Activated CD4-positive, alpha-beta T cell treated with anti-CD3 and anti-CD28 coated beads, Interleukin-2, amount 10 ng/mL, durations not matched to agents 7 days and 5 days (primary cell): ENCODE measurements around the gene SEC31A. TPM values are rescaled to one million over a fixed set of nuclear protein-coding genes. Genes with fewer than 3 reads are reported as not detected.
A peak's percentile ranks its signal among the peaks of the same experiment; 100 is the strongest.
"Not testable (repeated sequence)": the region's sequence is repeated elsewhere in the genome, so short reads cannot be mapped to it uniquely, and the experiment has no call there.

Experiments used
- CTCF ChIA-PET: fragments of 350-600 bp; sonication (Branson Sonifier 250); formaldehyde crosslinking; loops from one replicate; lab custom pipeline; 2021; ENCODE audit warnings: antibody characterized with exemption; lab: Charles Lee
- POLR2A ChIA-PET: fragments of 350-600 bp; sonication (Branson Sonifier 250); formaldehyde crosslinking; loops from one replicate; lab custom pipeline; 2021; ENCODE audit warnings: antibody characterized with exemption; lab: Charles Lee
- DNase-seq: peaks from one replicate; pipeline ENCODE4 v3.0.0-alpha.2; 2020
- H3K27ac Mint-ChIP-seq: one replicate; pipeline ENCODE4 v1.8.0; 2021; ENCODE audit warnings: mild to moderate bottlenecking, moderate library complexity, mixed read lengths
- H3K27me3 Mint-ChIP-seq: one replicate; pipeline ENCODE4 v1.8.0; 2021; ENCODE audit warnings: mixed read lengths
- H3K36me3 Mint-ChIP-seq: one replicate; pipeline ENCODE4 v1.8.0; 2021; ENCODE audit warnings: low read depth, mixed read lengths
- H3K4me1 Mint-ChIP-seq: one replicate; pipeline ENCODE4 v1.8.0; 2021; ENCODE audit warnings: mixed read lengths
- H3K4me3 Mint-ChIP-seq: one replicate; pipeline ENCODE4 v1.8.0; 2021; ENCODE audit warnings: mild to moderate bottlenecking, moderate library complexity, mixed read lengths
- H3K9me3 Mint-ChIP-seq: one replicate; pipeline ENCODE4 v1.8.0; 2021; ENCODE audit warnings: mixed read lengths
- total RNA-seq, 2 experiments: library from RNA; stranded (reverse); gene quantifications; one replicate each; pipeline ENCODE4 v1.2.3, GENCODE V29; 2021

Gene SEC31A
- total RNA-seq, 2 experiments from 2014 or later, result 131 to 154 TPM

DNA sequence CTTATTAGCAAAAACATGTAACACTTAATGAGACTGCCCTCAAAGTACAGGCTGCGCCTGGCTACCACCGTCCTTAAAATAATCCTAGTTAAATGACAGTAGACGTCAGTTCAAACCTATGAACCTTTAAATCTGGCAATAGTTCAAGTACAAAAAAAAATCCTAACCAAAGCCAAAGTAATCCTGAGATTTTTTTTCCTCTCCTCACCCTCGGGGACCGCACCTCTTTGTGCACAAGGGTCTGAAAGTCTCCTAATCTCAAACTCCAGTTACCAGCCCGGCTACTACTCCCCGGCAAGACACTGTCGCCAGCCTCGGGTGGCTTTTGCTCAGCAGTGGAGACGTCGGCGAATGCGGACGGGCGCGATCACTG, 439 bp downstream of the SEC31A start:
- peak overlapping the region; percentile 98 for H3K27ac Mint-ChIP-seq
- POLR2A ChIA-PET, result no interaction called here
- DNase-seq, result no peak
- CTCF ChIA-PET, result interaction anchor here (0.6 to 1.2 kb wide), 2 partner anchors 25 to 493 kb away, joined by 4 read pairs; no protein-coding TSS in a partner anchor
- peaks cover 37% of the 10 kb centered on the region for H3K36me3 Mint-ChIP-seq
- peaks cover 49% of the 10 kb centered on the region for H3K4me1 Mint-ChIP-seq
- H3K9me3 Mint-ChIP-seq, result no peaks in the 10 kb centered on the region
- H3K4me3 Mint-ChIP-seq, result peak overlapping the region; percentile 96
- H3K27me3 Mint-ChIP-seq, result no peaks in the 10 kb centered on the region

DNA sequence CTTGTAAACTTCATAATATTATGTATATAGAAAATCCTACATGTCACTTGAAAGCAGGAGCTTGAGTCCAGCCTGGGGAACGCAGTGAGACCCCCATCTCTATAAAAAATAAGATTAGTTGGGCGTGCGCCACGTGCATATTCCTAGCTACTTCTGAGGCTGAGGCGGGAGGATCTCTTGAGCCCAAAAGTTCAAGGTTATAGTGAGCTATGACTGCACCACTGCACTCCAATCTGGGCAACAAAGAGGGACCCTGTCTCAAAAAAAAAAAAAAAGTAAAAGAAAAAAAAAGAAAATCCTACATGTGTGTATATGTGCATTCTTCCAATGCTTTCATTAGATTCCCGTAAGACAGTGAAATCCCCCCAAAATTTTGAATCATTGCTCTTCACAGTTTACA, 1.7 kb downstream of the SEC31A start:
- H3K4me1 Mint-ChIP-seq, result peaks cover 48% of the 10 kb centered on the region
- CTCF ChIA-PET, result interaction anchor here (0.6 to 2.3 kb wide), 4 partner anchors 19 to 55 kb away, joined by 3 to 6 read pairs (median 4); no protein-coding TSS in a partner anchor
- peaks cover 36% of the 10 kb centered on the region for H3K36me3 Mint-ChIP-seq
- DNase-seq, result no peak
- POLR2A ChIA-PET, result interaction anchor here (0.6 kb wide), 1 partner anchor 18 kb away, joined by 3 read pairs; no protein-coding TSS in a partner anchor
- H3K9me3 Mint-ChIP-seq, result no peaks in the 10 kb centered on the region
- no peaks in the 10 kb centered on the region for H3K27me3 Mint-ChIP-seq
- H3K4me3 Mint-ChIP-seq, result peak overlapping the region; percentile 96
- H3K27ac Mint-ChIP-seq, result peak overlapping the region; percentile 98

DNA sequence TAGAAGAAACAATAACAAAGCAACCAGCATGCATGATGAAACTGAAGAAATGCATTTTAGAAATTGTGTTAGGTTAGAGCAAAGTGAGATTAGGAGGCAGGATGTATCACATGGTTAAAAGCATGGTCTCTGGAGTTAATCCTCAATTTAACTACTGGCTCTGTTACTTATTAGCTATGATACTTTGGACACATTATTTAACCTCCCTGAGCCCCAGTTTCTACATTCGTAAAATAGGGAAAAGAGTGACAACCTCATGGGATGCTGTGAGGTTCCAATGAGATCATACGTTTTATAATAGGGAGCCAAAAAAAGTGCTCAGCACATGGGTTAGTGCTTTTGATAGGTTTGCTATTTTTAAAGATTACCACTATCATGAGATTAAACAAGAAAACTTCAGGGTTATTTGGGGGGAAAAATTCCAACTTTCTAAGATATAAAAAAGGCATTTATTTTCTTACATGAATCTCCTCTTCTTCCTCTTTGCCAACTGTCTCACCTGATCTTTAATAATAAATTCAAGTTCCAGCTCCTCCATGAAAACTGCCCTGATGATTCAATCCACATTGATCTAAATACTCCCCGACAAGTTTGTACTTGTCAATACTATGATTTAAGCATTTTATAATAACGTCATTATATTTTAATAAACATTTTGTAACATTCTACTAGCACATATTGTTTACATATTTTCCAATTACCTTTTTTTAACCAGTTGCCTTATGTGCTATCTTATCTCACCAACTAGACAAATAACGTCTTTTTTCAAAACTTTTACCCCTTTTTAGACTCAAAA, 4.6 kb downstream of the SEC31A start:
- Mint-ChIP-seq H3K27ac (no peak overlapping the region), H3K27me3 (no peaks in the 10 kb centered on the region), H3K9me3 (no peaks in the 10 kb centered on the region), H3K36me3 (peaks cover 31% of the 10 kb centered on the region), H3K4me1 (peaks cover 37% of the 10 kb centered on the region), H3K4me3 (no peak overlapping the region)
- ChIA-PET CTCF (interaction anchor here (0.5 to 1.2 kb wide), 5 partner anchors 10 to 457 kb away, joined by 3 to 4 read pairs (median 3); no protein-coding TSS in a partner anchor), POLR2A (interaction anchor here (0.8 kb wide), 1 partner anchor 394 kb away, joined by 3 read pairs; no protein-coding TSS in a partner anchor)
- no peak for DNase-seq

DNA sequence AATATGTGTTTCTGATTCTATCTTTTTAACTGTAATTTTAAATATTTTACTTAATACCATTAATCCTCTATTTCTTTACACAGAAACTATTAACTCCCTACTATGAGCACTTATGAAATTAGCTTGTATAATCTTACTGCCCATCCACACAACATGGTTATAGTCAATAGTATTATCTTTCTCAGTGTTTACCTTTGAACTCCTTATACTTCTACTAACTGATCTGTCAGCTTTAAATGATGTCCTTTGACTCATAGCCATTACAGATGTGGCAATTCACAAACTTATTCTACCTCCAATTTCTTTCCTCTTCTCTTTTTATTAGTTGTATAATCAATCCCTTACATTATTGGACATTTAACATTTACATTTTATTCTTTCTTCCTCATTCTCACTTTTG, 5.5 kb downstream of the SEC31A start:
- Mint-ChIP-seq H3K9me3 (no peaks in the 10 kb centered on the region), H3K36me3 (peaks cover 37% of the 10 kb centered on the region), H3K4me3 (no peak overlapping the region), H3K27me3 (no peaks in the 10 kb centered on the region), H3K27ac (no peak overlapping the region), H3K4me1 (peaks cover 38% of the 10 kb centered on the region)
- ChIA-PET POLR2A (interaction anchor here (0.8 kb wide), 1 partner anchor 395 kb away, joined by 3 read pairs; no protein-coding TSS in a partner anchor), CTCF (interaction anchor here (0.9 to 1.2 kb wide), 2 partner anchors 9 to 456 kb away, joined by 3 read pairs; no protein-coding TSS in a partner anchor)
- DNase-seq, result no peak

DNA sequence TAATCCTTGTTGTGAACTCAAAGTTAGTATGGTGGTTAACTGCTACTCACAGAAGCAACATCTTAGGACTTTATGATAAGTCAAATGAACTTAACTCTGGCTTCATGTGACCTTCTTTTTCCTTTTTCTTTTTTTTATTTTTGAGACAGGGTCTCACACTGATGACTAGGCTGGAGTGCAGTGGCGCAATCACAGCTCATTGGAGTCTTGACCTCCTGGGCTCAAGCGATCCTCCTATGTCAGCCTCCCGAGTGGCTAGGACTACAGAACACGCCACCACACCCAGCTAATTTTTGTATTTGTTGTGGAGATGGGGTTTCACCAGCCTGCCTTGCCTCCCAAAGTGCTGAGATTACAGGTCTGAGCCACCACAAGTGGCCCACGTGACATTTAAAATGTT, 22.4 kb downstream of the SEC31A start:
- peaks cover 66% of the 10 kb centered on the region for H3K36me3 Mint-ChIP-seq
- ChIA-PET CTCF (interaction anchor here (0.6 to 1.7 kb wide), 2 partner anchors 16 to 205 kb away, joined by 3 to 5 read pairs; no protein-coding TSS in a partner anchor), POLR2A (no interaction called here)

DNA sequence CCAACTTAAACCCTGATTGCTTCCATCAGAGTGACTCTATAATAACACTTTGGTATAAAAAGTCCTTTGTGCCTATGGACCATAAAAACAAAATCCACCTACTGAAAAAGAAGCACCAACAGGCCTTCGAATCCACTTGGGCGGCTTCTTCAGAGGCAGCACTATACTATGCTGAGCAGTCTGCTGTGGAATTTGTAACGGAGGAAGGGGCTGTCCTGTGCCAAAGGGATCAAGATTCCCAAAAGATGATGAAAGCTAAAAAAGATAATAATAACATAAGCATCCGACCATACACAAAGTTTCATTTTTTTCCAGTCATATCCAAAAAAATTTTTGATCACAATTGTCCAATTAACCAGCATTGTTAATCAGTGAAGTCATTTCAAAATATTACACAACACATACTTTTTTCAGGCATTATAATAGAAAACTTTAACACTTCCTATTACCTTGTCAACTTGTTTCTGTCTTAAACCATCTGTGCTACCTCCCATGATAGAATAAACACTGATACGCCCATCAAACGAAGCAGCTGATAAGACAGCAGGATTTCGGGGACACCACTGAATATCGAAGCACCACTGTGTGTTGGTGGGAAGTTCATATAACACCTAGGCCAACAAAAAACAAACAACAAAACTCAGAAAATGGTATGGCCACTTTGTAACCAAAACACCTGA, 24.1 kb downstream of the SEC31A start:
- no peaks in the 10 kb centered on the region for H3K27me3 Mint-ChIP-seq
- H3K9me3 Mint-ChIP-seq, result peaks cover 6% of the 10 kb centered on the region
- peaks cover 71% of the 10 kb centered on the region for H3K36me3 Mint-ChIP-seq
- DNase-seq, result no peak
- H3K4me1 Mint-ChIP-seq, result peaks cover 43% of the 10 kb centered on the region
- H3K27ac Mint-ChIP-seq, result peak overlapping the region; percentile 95
- ChIA-PET CTCF (interaction anchor here (0.7 to 1.7 kb wide), 3 partner anchors 10 to 155 kb away, joined by 3 to 5 read pairs (median 3); no protein-coding TSS in a partner anchor), POLR2A (no interaction called here)
- no peak overlapping the region for H3K4me3 Mint-ChIP-seq

More for the DNA sequence above, 22.4 kb downstream of the SEC31A start:
- H3K9me3 Mint-ChIP-seq, result peaks cover 6% of the 10 kb centered on the region
- no peak for DNase-seq
- H3K4me3 Mint-ChIP-seq, result no peak overlapping the region
- H3K4me1 Mint-ChIP-seq, result peaks cover 38% of the 10 kb centered on the region
- H3K27ac Mint-ChIP-seq, result no peak overlapping the region
- no peaks in the 10 kb centered on the region for H3K27me3 Mint-ChIP-seq

DNA sequence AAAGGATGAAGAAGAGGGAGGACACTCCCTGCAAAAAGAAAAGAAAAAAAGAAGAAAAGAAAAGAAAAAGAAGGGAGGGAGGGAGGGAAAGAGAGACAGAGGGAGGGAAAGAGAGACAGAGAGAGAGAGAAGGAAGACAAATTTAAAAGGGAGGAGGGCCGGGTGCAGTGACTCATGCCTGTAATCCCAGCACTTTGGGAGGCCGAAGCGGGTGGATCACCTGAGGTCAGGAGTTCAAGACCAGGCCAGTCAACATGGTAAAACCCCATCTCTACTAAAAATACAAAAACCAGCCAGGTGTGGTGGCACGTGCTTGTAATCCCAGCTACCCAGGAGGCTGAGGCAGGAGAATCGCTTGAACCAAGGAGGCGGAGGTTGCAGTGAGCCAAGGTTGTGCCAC, 24.9 kb downstream of the SEC31A start:
- Mint-ChIP-seq H3K27ac (peak overlapping the region; percentile 95), H3K4me3 (peak overlapping the region; percentile 7), H3K36me3 (peaks cover 73% of the 10 kb centered on the region), H3K4me1 (peaks cover 45% of the 10 kb centered on the region)
- H3K27me3 Mint-ChIP-seq, DNase-seq, H3K9me3 Mint-ChIP-seq, POLR2A ChIA-PET: not testable (repeated sequence)
- CTCF ChIA-PET, result interaction anchor here (1.7 to 1.8 kb wide), 2 partner anchors 13 to 24 kb away, joined by 4 to 5 read pairs; no protein-coding TSS in a partner anchor

DNA sequence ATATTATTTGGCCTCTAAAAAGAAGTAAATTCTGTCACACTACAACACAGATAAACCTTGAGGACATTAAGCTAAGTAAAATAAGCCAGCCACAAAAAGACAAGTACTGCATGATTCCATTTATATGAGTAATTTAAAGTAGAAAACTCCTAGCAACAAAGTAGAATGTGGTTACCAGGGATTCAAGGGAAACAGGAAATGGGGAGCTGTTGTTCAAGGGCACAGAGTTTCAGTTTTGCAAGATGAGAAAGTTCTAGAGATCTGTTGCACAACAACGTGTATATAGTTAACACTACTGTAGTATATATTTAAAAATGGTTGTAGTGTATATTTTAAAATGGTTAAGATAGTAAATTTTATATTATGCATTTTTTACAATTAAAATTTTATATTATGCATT, 25.4 kb downstream of the SEC31A start:
- ChIA-PET POLR2A (no interaction called here), CTCF (interaction anchor here (1.6 to 1.8 kb wide), 4 partner anchors 10 to 32 kb away, joined by 3 to 5 read pairs (median 4); no protein-coding TSS in a partner anchor)
- peak; percentile 55 for DNase-seq
- Mint-ChIP-seq H3K36me3 (peaks cover 69% of the 10 kb centered on the region), H3K27ac (peak overlapping the region; percentile 95), H3K27me3 (no peaks in the 10 kb centered on the region), H3K4me3 (peak overlapping the region; percentile 48), H3K9me3 (peaks cover 6% of the 10 kb centered on the region), H3K4me1 (peaks cover 45% of the 10 kb centered on the region)

DNA sequence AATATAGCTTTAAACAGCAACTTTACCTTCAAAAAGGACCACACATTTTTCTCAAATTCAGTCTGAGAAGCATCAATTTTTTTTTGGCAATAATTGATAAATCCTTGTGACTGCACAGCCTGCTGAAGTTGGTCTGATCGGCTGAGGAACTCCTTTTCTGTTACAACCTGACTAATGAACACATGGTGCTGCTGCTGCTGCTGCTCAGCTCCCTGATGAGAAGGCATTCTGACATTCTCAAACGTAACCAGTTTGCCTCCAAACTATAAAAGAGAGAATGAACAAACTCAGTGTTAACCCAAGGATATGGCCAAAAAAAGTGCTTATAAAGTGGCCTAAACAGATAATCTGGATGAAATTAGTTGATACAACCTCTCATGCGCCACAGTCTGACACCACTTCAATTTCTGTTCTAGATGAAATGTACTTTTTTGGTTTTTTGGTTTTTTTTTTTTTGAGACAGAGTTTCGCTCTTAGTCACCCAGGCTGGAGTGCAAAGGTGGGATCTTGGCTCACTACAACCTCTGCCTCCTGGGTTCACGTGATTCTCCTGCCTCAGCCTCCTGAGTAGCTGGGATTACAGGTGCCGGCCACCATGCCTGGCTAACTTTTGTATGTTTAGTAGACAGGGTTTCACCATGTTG, 26.5 kb downstream of the SEC31A start:
- ChIA-PET CTCF (interaction anchor here (1.6 to 1.8 kb wide), 5 partner anchors 9 to 35 kb away, joined by 3 to 5 read pairs (median 4); partner anchors contain the start of gene THAP9), POLR2A (interaction anchor here (0.6 kb wide), 1 partner anchor 171 kb away, joined by 4 read pairs; the partner anchor contains the start of gene COPS4)
- Mint-ChIP-seq H3K27ac (peak overlapping the region; percentile 91), H3K4me3 (peak overlapping the region; percentile 53), H3K36me3 (peaks cover 61% of the 10 kb centered on the region), H3K27me3 (no peaks in the 10 kb centered on the region), H3K4me1 (peaks cover 45% of the 10 kb centered on the region), H3K9me3 (peaks cover 6% of the 10 kb centered on the region)
- DNase-seq, result peak; percentile 28

DNA sequence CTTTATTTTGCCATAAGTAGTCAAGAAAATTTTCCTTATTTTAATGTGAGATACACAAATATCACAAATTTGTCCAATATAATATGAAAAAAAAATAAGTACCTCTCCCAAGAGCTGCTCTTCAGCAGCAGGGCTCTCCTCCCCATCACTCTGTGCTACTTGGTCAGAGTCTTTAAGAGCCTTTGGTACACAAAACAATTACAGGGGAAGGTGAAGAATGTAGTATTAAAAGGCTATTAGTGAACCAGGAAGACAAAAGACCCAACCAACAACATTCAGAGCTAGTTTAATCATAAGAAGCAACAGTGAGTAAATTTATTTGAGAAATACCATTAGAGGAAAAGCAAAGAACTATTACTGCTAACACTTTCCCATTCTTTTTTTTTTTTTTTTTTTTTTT, 29.4 kb downstream of the SEC31A start:
- peaks cover 2% of the 10 kb centered on the region for H3K9me3 Mint-ChIP-seq
- peaks cover 34% of the 10 kb centered on the region for H3K4me1 Mint-ChIP-seq
- ChIA-PET POLR2A (no interaction called here), CTCF (interaction anchor here (0.6 kb wide), 1 partner anchor 34 kb away, joined by 3 read pairs; no protein-coding TSS in a partner anchor)
- no peak overlapping the region for H3K4me3 Mint-ChIP-seq
- H3K27ac Mint-ChIP-seq, result no peak overlapping the region
- no peaks in the 10 kb centered on the region for H3K27me3 Mint-ChIP-seq
- peaks cover 53% of the 10 kb centered on the region for H3K36me3 Mint-ChIP-seq
- no peak for DNase-seq

DNA sequence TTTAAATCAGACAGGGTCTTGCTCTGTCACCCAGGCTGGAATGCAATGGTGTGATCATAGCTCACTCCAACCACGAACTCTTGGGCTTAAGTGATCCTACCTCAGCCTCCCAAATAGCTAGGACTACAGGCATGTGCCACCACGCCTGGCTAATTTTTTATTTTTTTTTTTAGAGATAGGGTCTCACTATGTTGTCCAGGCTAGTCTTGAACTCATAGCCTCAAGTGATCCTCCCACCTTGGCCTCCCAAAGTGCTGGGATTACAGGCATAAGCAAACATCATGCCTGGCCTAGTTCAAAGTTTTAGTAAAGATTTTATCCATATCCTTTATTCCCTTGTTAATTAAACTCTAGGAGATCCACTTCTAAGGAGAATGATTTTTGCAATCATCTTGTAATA, 30.5 kb downstream of the SEC31A start:
- peaks cover 49% of the 10 kb centered on the region for H3K36me3 Mint-ChIP-seq
- H3K27me3 Mint-ChIP-seq, H3K9me3 Mint-ChIP-seq, POLR2A ChIA-PET, DNase-seq, H3K4me3 Mint-ChIP-seq, H3K27ac Mint-ChIP-seq: not testable (repeated sequence)
- peaks cover 26% of the 10 kb centered on the region for H3K4me1 Mint-ChIP-seq
- CTCF ChIA-PET, result interaction anchor here (0.6 to 1.0 kb wide), 3 partner anchors 16 to 91 kb away, joined by 3 to 4 read pairs (median 4); no protein-coding TSS in a partner anchor
